HG02870 (cell line): ENCODE data around the gene UBE2G2.
"Not testable (repeated sequence)": the region's sequence is repeated elsewhere in the genome, so short reads cannot be mapped to it uniquely, and the experiment has no call there.

Experiments used
- ATAC-seq: cut with Tn5 transposase; IDR thresholded peaks from one replicate; pipeline ENCODE4 v1.9.1; 2021; ENCODE audit warnings: mild to moderate bottlenecking, moderate library complexity; ENCODE audit not compliant: unreplicated experiment

The UBE2G2 gene

GRCh38 chr21:44836666-44837471 lies 35.2 kb upstream of the UBE2G2 start:
- no peak for ATAC-seq

GRCh38 chr21:44836349-44836665 lies 34.7 kb upstream of the UBE2G2 start:
- no peak for ATAC-seq

GRCh38 chr21:44835647-44835973 lies 34.0 kb upstream of the UBE2G2 start:
- no peak for ATAC-seq

GRCh38 chr21:44834951-44835646 lies 33.5 kb upstream of the UBE2G2 start:
- ATAC-seq, result no peak

GRCh38 chr21:44834231-44834950 lies 32.8 kb upstream of the UBE2G2 start:
- no peak for ATAC-seq

- no peak for ATAC-seq
These were observed 32.0 kb upstream of the UBE2G2 start for GRCh38 chr21:44833663-44834062.

GRCh38 chr21:44832516-44833255 lies 31.1 kb upstream of the UBE2G2 start:
- not testable (repeated sequence) for ATAC-seq

- no peak for ATAC-seq
These were observed 29.7 kb upstream of the UBE2G2 start for GRCh38 chr21:44831227-44831860.

GRCh38 chr21:44829507-44830092 lies 28.0 kb upstream of the UBE2G2 start:
- no peak for ATAC-seq

GRCh38 chr21:44828362-44829056 lies 26.9 kb upstream of the UBE2G2 start:
- ATAC-seq, result no peak

GRCh38 chr21:44823179-44823660 lies 21.6 kb upstream of the UBE2G2 start:
- ATAC-seq, result no peak

- ATAC-seq, result no peak
These were observed 21.0 kb upstream of the UBE2G2 start for GRCh38 chr21:44822484-44823178.

GRCh38 chr21:44820851-44821250 lies 19.2 kb upstream of the UBE2G2 start:
- no peak for ATAC-seq

- ATAC-seq, result no peak
These were observed 17.9 kb upstream of the UBE2G2 start for GRCh38 chr21:44819283-44820243.

GRCh38 chr21:44818640-44819011 lies 17.0 kb upstream of the UBE2G2 start:
- no peak for ATAC-seq

- peak; percentile 56 for ATAC-seq
These were observed 16.5 kb upstream of the UBE2G2 start, which contains the start of gene SUMO3 for GRCh38 chr21:44817914-44818639. SUMO3 (minus strand) TSS chr21:44818062; CDS start chr21:44817968, 94 bp downstream.

GRCh38 chr21:44817506-44817880 lies 15.9 kb upstream of the UBE2G2 start:
- peak; percentile 73 for ATAC-seq
